ENCODE results near the gene KNCN.

Gene KNCN

GRCh38 chr1:46553506-46553905 lies 2.1 kb upstream of the KNCN start:
- TF ChIP-seq CTCF (IDR thresholded peaks at IDR 0.05; ENCODE audit: insufficient read depth, missing control alignments), result peak; percentile 14
- FAIRE-seq (no peak), DNase-seq (ENCODE audit: insufficient read length, low spot score) (no peak)

- FAIRE-seq (no peak), DNase-seq (ENCODE audit: insufficient read length, low spot score) (no peak)
- TF ChIP-seq CTCF (IDR thresholded peaks at IDR 0.05; ENCODE audit: insufficient read depth, missing control alignments), result no peak
These were observed 1.1 kb upstream of the KNCN start for GRCh38 chr1:46552357-46553237.

- FAIRE-seq (no peak), DNase-seq (ENCODE audit: insufficient read length, low spot score) (no peak)
- no peak for TF ChIP-seq CTCF (IDR thresholded peaks at IDR 0.05; ENCODE audit: insufficient read depth, missing control alignments)
These were observed 656 bp downstream of the KNCN start for GRCh38 chr1:46550751-46551231.

GRCh38 chr1:46549697-46550681 lies 1.5 kb downstream of the KNCN start:
- no peak for TF ChIP-seq CTCF (IDR thresholded peaks at IDR 0.05; ENCODE audit: insufficient read depth, missing control alignments)
- DNase-seq (ENCODE audit: insufficient read length, low spot score) (no peak), FAIRE-seq (no peak)

- no peak for FAIRE-seq
- no peak for DNase-seq (ENCODE audit: insufficient read length, low spot score)
- TF ChIP-seq CTCF (IDR thresholded peaks at IDR 0.05; ENCODE audit: insufficient read depth, missing control alignments), result peak; percentile 59
These were observed 3.7 kb downstream of the KNCN start for GRCh38 chr1:46547481-46548383.

GRCh38 chr1:46546210-46546609 lies 5.2 kb downstream of the KNCN start:
- FAIRE-seq (no peak), DNase-seq (ENCODE audit: insufficient read length, low spot score) (no peak)
- TF ChIP-seq CTCF (IDR thresholded peaks at IDR 0.05; ENCODE audit: insufficient read depth, missing control alignments), result no peak

All from D721Med (cell line).